GM12874 (cell line): Measurements from ENCODE around the gene TUBGCP2.
A peak's percentile ranks its signal among the peaks of the same experiment; 100 is the strongest.

Source experiments
- CTCF ChIP-seq: IDR thresholded peaks from 2 replicates; pipeline ENCODE4 v1.5.1; 2011; ENCODE audit warnings: low read depth, mild to moderate bottlenecking, control low read depth, low read length, moderate library complexity; ENCODE audit not compliant: insufficient read depth

The TUBGCP2 gene

DNA sequence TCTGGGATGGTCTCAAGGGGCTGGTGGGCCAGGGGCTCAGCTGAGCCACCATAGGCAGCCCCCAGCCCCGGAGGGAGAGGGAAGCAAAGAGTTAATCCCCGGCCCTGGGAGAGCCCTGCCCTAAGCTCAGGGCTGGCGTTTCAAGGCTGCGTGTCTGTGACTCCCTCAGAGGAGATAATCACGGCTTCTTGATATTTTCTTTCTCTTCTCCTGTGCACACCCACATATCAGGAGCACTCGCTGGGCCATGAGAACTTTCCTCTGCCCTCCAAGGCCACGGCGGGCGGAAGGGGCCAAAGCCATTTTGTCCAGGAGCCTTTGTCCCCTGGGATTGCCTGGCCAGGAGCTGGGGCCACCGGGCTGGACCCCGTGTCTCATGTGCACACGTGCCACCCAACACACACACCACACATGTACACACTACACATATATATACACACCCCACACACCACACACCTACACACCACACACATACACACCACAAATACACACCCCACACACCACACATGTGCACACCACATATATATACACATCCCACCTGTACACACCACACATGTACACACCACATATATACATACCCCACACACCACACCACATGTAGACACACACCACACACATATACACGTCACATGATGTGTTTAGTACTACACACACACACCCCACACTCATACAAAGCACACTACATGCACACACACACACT is 54.1 kb downstream of the TUBGCP2 start:
- TF ChIP-seq CTCF = no peak

- TF ChIP-seq CTCF = no peak
Measured at GRCh38 chr10:133253361-133253955, 55.2 kb downstream of the TUBGCP2 start.

DNA sequence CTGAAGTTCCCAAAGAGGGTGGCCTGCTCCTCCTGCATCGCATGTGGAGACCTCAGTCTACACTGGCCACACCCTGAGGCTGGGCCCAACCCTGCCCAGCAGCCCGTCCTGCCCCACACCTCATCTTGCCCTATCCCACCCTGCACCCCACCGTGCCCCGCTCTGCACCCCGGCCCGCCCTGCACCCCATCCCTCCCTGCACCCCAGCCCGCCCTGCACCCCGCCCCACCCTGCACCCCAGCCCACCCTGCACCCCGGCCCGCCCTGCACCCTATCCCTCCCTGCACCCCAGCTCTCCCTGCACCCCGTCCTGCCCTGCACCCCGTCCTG is 56.5 kb downstream of the TUBGCP2 start:
- TF ChIP-seq CTCF = no peak

DNA sequence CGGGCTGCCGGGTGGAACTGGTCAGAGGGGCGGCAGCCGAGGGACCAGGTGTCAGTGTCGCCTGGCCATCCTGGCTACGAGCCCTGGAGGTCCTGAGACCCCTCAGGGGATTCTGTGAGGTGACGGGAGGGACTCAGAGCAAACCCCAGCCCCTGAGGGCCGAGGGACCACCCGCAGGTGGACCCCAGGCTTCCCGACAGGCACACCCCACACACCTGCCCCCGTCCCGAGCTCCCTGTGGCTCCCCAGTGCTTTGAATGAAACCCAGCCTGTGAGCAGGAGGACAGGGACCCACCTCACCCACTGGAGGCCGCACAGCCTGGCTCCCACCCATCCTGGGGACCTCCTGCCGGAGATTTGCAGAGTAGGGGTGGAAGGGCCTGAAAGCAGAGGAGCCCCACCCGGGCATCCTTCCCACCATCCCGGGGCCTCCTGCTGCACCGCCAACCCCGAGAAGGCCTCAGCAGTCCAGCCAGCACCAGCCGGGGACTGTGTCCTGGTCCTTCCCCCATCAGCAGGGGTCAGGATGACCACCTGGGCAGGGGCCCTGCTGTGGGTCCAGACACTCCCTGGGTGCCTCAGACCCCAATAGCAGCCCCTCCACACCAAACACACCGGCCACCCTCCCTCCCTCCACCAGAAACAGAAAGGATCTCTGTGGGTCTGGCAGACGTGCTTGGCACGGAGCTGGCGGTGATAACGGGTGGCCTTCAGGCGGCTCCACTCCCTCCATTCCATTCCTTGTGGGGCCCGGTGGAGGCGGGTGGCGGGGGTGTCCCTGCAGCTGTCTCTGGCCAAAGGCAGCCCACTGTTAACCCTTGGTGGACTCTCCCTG is 57.1 kb downstream of the TUBGCP2 start:
- TF ChIP-seq CTCF = no peak

DNA sequence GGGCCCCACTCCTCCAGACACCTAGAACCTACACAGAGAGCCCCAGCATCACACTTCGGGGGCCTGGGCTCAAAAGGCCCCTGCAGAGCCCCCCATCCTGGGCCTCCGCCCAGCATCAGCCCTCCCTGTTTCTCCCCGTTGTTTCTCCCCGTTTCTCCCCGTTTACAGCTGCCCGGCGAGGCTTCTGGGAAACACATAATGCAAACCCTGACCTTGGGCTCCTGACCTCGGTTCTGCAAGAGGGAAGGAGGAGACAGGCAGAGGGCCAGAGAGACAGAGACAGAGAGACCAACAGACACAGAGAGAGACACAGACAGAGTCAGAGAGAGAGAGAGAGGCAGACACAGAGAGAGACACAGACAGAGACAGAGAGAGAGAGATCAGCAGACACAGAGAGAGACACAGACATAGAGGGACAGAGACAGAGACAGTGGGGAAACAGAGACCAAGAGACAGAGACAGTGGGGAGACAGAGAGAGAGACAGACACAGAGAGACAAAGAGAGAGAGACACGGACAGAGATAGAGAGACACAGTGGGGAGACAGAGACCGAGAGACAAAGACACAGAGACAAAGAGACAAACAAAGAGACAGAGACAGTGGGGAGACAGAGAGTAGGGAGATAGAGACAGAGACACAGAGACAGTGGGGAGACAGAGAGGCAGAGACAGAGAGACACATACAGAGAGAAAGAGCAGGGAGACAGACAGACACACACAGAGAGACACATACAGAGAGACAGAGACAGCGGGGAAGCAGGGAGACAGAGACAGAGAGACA is 58.5 kb downstream of the TUBGCP2 start:
- no peak for TF ChIP-seq CTCF

DNA sequence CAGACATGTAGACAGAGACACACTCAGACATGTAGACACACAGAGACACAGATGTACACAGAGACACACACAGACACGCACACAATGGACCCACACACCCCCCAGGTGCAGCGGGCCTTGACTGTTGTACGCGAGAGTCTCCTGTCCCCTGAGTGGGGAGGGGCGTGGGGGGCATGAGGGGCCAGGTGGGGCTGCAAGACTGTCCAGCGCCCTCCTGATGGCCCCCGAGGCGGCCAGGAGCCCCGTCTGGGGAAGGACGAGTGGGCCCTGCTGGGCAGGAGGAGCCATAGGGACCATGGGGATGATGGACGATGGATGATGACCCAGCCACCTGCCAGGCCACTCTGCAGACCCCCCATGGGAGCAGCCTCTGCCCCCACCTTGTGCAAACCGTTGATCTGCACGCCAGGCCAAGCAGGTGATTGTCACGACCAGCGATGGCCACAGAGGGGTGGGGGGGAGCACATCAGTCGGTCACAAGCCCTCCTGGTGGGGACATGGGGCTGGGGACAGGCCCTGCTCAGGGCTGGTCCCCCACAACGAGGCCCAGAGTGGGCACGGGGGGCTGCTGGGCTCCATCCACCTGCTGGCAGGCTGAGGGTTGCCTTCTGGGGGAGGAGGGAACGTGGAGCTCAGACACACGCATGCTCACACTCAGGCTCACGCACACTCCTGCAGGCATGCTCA is 59.4 kb downstream of the TUBGCP2 start:
- 0 out of 2 replicates have a peak, but pooled peaks have one; percentile 15 for TF ChIP-seq CTCF
